ENCODE results near the gene HEPH. TPM values are rescaled to one million over a fixed set of nuclear protein-coding genes. Genes with fewer than 3 reads are reported as not detected.

The HEPH gene
- total RNA-seq, 1 donor from 2014 or later = 14.0 TPM

DNA sequence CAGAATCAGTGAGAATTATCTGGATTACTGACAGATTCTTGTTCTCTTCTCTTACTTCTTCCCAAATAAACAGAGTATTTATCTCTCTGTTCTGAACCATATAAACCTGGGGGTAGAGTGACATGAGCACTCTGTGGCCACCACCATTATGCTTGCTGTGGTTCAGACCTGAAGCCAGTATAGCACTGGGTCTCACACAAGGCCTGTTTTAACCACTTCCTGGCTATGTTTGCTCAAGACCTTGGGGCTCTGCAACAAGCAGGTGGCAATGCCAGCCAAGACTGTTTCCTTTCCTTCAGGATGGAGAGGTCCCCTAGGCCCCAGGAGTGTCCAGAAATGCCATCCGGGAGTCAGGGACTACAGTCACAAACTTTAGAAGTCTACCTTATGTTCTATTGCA, 21.7 kb upstream of the HEPH start:
- Mint-ChIP-seq H3K9me3 (peaks cover 2% of the 10 kb centered on the region), H3K4me1 (no peaks in the 10 kb centered on the region), H3K36me3 (ENCODE audit: low read depth) (no peaks in the 10 kb centered on the region), H3K27ac (ENCODE audit: unreplicated experiment) (no peak overlapping the region), H3K27me3 (ENCODE audit: low read depth) (no peaks in the 10 kb centered on the region), H3K4me3 (no peak overlapping the region)
- DNase-seq (ENCODE audit: low read depth, low spot score) = no peak
- TF ChIP-seq, protein P1, sequence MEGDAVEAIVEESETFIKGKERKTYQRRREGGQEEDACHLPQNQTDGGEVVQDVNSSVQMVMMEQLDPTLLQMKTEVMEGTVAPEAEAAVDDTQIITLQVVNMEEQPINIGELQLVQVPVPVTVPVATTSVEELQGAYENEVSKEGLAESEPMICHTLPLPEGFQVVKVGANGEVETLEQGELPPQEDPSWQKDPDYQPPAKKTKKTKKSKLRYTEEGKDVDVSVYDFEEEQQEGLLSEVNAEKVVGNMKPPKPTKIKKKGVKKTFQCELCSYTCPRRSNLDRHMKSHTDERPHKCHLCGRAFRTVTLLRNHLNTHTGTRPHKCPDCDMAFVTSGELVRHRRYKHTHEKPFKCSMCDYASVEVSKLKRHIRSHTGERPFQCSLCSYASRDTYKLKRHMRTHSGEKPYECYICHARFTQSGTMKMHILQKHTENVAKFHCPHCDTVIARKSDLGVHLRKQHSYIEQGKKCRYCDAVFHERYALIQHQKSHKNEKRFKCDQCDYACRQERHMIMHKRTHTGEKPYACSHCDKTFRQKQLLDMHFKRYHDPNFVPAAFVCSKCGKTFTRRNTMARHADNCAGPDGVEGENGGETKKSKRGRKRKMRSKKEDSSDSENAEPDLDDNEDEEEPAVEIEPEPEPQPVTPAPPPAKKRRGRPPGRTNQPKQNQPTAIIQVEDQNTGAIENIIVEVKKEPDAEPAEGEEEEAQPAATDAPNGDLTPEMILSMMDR (conservative IDR thresholded peaks at IDR 0.05) = no peak

DNA sequence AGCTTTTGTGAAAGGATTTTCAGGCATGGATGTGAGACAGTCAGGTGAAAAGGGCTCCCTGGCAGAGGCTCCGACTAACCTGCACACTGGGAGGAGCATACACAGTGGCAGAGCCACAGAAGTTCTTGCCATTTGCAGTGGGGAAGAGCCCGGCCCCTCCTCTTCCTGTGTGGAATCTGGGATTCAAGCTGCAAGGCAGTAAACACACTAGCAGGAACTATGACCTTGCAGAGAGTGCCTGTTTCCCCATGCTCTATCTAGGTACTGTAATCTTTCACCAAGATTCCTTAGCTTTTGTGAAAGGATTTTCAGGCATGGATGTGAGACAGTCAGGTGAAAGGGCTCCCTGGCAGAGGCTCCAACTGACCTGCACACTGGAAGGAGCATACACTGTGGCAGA, 19.8 kb upstream of the HEPH start:
- H3K9me3 Mint-ChIP-seq = peaks cover 2% of the 10 kb centered on the region
- H3K4me1 Mint-ChIP-seq = no peaks in the 10 kb centered on the region
- DNase-seq (ENCODE audit: low read depth, low spot score) = no peak
- no peaks in the 10 kb centered on the region for H3K27me3 Mint-ChIP-seq (ENCODE audit: low read depth)
- no peak overlapping the region for H3K4me3 Mint-ChIP-seq
- no peak overlapping the region for H3K27ac Mint-ChIP-seq (ENCODE audit: unreplicated experiment)
- H3K36me3 Mint-ChIP-seq (ENCODE audit: low read depth) = no peaks in the 10 kb centered on the region
- TF ChIP-seq, protein P1 (conservative IDR thresholded peaks at IDR 0.05) = no peak

DNA sequence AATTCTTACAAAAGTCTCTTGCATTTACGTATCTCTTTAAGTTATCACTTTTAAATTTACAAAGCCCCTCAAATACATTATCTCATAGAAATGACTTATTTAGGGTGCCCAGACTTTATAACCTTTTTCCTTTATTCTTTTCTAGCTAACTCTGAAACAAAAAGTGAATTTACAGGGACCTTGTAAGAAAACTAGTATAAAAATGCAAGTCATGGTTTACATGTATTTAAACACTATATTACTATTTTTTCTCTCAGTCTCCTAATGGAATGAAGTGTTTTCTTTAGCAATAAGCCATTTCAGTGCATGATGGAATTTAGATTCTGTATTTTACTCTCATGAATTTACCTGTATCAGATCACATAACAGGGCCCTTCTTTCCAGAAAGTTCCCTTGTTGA, 14.5 kb upstream of the HEPH start:
- H3K4me1 Mint-ChIP-seq = no peaks in the 10 kb centered on the region
- no peak overlapping the region for H3K27ac Mint-ChIP-seq (ENCODE audit: unreplicated experiment)
- H3K27me3 Mint-ChIP-seq (ENCODE audit: low read depth) = no peaks in the 10 kb centered on the region
- H3K36me3 Mint-ChIP-seq (ENCODE audit: low read depth) = no peaks in the 10 kb centered on the region
- TF ChIP-seq, protein P1 (conservative IDR thresholded peaks at IDR 0.05) = no peak
- DNase-seq (ENCODE audit: low read depth, low spot score) = no peak
- H3K4me3 Mint-ChIP-seq = no peak overlapping the region
- no peaks in the 10 kb centered on the region for H3K9me3 Mint-ChIP-seq

DNA sequence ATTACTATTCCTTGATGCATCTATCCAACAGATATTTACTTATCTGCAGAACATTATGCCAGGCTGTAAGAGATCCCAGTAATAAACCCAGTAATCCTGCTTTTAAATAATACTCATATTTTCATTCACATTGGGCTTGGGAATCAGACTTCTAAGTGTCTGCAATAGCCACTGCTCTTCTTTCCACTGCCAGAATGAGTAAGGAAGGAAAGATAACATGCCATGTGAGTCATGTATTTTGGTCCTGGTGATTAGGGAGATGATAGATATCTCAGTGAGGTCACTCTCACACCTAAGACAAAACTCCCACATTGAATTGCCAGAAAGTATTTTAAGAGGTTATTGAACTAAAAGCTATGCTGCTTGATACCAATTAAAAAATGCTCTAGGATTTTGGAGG, 13.9 kb upstream of the HEPH start:
- no peak for DNase-seq (ENCODE audit: low read depth, low spot score)
- no peak overlapping the region for H3K27ac Mint-ChIP-seq (ENCODE audit: unreplicated experiment)
- no peaks in the 10 kb centered on the region for H3K9me3 Mint-ChIP-seq
- no peaks in the 10 kb centered on the region for H3K27me3 Mint-ChIP-seq (ENCODE audit: low read depth)
- no peak overlapping the region for H3K4me3 Mint-ChIP-seq
- H3K36me3 Mint-ChIP-seq (ENCODE audit: low read depth) = no peaks in the 10 kb centered on the region
- H3K4me1 Mint-ChIP-seq = no peaks in the 10 kb centered on the region
- TF ChIP-seq, protein P1 (conservative IDR thresholded peaks at IDR 0.05) = no peak

DNA sequence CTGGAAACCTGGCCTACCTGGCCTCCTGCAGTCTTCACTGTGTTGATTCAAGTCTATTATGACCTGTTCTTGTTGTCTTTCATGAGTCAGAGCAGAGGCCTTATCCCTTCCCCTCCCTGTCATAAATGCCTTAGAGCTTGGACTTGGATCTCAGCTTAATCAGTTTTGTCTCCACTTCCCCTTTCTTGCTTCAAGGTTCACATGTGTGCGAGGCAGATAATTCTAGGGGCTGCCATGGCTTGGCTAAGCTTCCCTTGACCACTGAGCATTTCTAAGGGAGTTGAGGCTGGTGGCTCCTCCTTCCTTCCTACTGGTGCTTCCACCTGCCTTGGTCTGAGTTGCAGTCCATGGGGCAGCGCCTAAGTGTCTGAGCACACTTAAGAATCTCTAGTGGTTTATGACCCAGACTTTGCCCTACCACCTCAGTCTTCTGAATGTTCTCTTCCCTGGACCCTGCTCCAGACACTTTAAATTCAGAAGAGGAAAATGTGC, 1.7 kb upstream of the HEPH start:
- peaks cover 7% of the 10 kb centered on the region for H3K4me1 Mint-ChIP-seq
- TF ChIP-seq, protein P1 (conservative IDR thresholded peaks at IDR 0.05) = no peak
- H3K36me3 Mint-ChIP-seq (ENCODE audit: low read depth) = no peaks in the 10 kb centered on the region
- H3K4me3 Mint-ChIP-seq = no peak overlapping the region
- no peak for DNase-seq (ENCODE audit: low read depth, low spot score)
- no peaks in the 10 kb centered on the region for H3K27me3 Mint-ChIP-seq (ENCODE audit: low read depth)
- H3K27ac Mint-ChIP-seq (ENCODE audit: unreplicated experiment) = no peak overlapping the region
- H3K9me3 Mint-ChIP-seq = peaks cover 6% of the 10 kb centered on the region

DNA sequence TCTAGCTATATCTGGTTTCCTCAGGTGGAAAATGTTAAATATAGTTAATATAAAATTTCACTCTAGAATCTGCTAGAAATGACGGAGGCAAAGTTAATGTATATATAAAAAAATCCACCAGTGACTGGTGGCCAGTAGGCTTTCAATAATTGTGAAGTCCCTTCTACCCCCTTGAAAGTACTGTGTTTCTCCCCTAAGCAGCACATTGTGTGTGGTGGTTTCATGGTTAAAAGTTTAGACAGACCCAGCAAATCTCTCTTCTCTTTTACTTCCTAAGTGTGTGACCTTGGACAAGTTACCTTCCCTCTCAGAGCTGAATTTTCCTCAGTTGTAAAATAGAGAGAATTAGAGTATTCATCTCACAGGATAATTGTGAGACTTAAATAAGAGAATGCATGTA, 600 bp upstream of the HEPH start:
- H3K4me1 Mint-ChIP-seq = peaks cover 7% of the 10 kb centered on the region
- no peak overlapping the region for H3K27ac Mint-ChIP-seq (ENCODE audit: unreplicated experiment)
- H3K27me3 Mint-ChIP-seq (ENCODE audit: low read depth) = no peaks in the 10 kb centered on the region
- DNase-seq (ENCODE audit: low read depth, low spot score) = no peak
- H3K36me3 Mint-ChIP-seq (ENCODE audit: low read depth) = no peaks in the 10 kb centered on the region
- peaks cover 6% of the 10 kb centered on the region for H3K9me3 Mint-ChIP-seq
- no peak overlapping the region for H3K4me3 Mint-ChIP-seq
- TF ChIP-seq, protein P1 (conservative IDR thresholded peaks at IDR 0.05) = no peak

All from neural crest cell (in vitro differentiated cells).